NCI-H146 treated with DMSO at 0.1 percent for 48 hours (cell line): ENCODE data around the gene ITIH3.

Experiments used
- DNase-seq: peaks from one replicate; lab custom pipeline; 2025; ENCODE audit not compliant: unreplicated experiment; lab: John Stamatoyannopoulos, UW

ITIH3 gene

GRCh38 chr3:52822363-52822762, 27.8 kb downstream of the ITIH3 start:
- no peak for DNase-seq

- no peak for DNase-seq
Observed at GRCh38 chr3:52824037-52824436, 29.4 kb downstream of the ITIH3 start.

DNA sequence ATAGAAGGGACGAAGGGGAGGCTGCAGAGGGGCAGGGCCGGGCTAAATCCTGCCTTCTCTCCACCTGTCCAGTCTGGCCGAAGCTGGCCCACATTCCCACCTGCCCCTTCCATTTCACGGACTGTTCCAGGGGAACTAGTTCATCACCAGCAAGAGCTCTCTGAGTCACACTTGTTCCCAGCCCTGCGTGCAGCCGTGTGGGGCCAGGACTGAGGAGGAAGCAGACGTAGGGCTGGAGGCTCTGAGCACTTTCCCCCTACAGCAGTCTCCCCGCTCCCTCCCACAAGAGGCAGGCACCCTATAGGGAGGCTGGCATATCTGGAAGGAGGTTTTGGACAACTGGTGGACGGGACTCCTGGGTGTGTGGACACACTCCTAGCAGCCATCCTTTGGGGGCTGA, 32.8 kb downstream of the ITIH3 start:
- no peak for DNase-seq

DNA sequence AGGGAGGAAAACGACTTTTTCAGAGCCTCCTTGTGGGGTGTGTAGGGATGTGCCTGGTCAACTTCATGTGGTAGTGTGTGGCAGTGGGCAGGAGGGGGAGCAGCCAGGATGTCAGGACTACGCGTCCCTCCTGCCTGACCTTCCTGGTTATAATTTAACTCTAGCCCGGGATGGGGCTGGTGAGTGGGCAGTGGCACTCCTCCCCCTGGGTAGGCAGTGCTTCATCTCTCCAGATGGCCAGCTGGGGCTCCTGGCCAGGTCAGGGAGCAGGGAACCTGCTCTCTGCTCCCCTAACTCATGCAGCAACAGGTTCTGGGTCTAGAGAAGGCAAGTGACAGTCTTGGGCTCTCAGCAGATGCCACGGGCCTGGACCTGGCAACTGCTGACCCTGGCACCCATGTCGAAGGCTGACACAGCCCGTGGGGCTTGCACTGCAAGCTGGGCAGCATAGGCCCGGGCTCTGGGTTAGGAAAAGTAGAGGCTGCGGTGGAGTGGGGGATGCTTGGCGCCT, 33.3 kb downstream of the ITIH3 start:
- DNase-seq = no peak

GRCh38 chr3:52829482-52829881, 34.9 kb downstream of the ITIH3 start:
- no peak for DNase-seq

DNA sequence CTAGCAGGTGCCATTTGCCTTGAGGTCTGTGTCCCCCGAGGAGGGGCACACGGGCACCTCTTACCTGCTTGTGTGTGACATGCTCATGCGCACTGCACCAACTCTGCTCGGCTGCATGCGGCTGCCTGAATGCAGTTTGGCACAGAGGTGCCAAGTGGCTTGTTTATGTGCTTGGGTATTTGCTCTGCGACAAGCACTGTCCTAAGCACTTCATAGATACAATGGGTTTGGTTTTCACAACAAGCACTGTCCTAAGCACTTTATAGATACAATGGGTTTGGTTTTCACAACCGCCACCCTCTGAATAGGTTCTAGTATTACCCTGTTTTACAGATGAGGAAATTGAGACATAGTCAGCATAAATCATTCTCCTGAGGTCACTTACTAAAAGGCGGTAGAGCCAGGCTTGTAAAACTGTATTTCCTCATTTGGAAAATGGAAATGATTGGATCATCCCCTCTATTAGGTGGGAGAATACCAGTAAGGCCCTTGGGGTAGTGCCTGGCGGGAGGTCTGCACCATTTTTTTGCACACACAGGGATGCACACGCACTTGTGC, 35.4 kb downstream of the ITIH3 start:
- DNase-seq = no peak

GRCh38 chr3:52830535-52831258, 36.1 kb downstream of the ITIH3 start, which contains the start of gene ITIH4:
Gene ITIH4, minus strand, starts transcription at chr3:52830672. Its CDS starts 30 bp downstream, at chr3:52830642.
- DNase-seq = no peak

DNA sequence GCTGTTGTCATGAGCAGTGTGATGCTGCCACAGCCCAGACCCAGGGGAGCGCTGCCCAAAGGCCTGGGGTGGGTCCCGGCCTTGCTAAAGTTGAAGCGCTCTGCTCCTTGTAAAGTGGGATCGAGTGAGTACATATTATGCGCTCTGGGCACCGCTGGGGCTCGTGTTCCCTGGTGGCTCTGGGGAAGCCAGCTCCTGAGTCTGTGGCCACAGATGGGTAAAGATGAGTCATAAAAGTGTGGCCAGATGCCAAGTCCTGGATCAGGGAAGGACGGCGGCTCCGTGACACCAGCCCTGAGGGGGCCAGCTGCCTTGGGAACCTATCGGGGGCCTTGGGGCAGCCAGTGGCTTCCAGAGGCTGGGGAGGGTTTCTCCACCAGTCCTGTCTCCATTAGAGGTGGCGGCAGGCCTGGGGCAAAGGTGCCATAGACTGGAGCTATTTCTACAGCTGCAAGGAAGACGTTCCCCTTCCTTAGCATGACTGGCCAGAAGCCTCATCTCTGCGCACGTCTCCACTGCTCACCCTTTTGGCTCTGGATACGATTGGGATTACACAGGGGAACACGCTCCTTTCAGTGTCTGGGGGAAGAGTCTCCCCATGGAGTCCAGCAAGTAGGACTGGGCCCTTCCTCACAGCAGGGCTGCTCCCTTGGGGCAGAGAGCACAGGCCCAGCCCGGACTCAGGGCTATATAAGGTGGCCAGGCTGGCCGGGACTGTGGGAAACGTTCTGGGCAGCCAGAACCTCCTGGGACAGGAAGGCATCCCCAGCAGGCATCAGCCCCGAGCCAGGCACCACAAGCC, 37.1 kb downstream of the ITIH3 start:
- no peak for DNase-seq

DNA sequence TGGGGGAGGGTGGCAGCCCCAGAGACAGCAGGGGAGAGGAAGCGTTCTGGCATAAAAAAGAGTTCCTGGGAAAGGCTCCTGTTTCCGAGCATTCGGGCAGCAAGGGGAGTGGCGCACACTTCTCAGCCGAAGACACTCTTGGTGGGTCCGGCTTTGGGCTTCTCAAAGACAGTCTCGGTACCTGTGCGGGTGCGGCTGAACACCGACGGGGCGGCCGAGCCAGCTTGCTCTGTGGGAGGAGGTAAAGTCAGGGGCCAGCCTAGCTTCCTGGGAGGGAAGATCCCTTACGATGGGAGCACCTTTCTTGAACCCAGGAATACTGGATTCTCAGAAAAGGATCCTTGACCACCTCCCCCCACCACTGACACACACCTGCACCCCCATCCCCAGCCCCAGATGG, 38.6 kb downstream of the ITIH3 start:
- no peak for DNase-seq

DNA sequence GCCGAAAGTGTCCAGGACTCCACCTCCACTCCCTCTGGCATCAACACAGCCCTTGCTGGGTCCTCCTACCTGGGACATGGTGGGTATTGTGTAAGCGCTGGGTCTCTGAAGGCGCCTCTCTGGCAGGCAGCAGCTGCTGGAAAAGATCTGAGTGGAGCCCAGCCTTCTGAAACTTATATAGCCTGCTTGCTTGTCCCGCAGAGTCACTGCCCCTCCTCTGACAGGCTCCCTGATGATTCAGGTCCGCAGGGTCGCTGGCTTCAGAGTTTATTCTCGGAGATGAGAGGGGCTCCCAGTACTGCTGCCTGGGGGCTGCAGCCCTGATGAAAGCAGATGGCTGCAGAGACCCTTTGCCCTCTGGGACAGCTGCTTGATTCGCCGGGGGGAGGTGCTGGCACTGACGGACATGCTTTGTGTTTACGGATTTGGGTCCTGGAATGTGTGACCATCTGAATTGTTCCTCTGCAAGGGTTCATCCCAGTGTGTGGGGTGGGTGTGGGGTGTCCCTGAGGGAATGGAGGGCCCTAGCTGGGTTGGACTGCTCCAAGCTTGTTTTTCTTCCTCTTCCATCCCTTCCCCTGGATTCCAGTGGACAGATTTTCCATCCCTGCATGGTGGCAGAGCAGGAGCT, 40.4 kb downstream of the ITIH3 start, which contains the start of gene MUSTN1:
MUSTN1 (minus strand) TSS at position 149 of the 631 bp plus-strand sequence; CDS start at position 78, 71 bp downstream.
- no peak for DNase-seq

DNA sequence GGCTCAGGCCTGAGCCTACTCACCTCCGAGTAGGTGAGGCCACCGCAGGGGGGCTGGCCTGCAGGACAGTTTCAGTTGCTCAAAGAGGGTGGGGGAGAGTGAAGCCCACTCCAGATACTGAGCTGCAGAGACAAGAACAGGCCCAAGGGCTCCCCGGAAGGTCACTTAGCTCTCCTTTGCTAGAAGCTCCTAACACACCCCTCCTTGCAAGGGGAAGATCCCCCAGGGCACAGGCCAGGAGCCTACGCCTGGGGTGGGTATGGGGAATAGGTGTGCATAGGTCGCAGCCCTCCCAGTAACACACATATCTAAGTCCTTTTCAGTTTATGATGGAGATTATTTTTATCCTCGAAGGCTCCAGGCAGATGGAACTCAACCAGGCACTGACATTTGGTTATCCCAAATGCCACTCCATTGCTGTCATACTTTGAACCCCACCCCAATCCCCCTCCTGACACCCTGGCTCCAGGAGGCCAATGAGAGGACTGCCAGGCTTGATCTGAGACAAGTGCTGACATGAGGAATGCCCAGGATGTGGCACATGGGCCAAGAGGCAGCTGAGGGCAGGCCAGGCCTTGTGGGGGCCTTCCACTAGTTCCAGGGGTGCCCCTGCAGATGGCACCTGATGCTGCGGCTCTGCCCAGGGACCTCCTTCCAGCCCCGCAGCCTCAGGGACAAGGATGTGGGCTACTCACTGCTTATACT, 41.3 kb downstream of the ITIH3 start:
- no peak for DNase-seq

- DNase-seq = no peak
Observed at GRCh38 chr3:52836471-52836845, 41.9 kb downstream of the ITIH3 start.

GRCh38 chr3:52836986-52837385, 42.4 kb downstream of the ITIH3 start:
- DNase-seq = no peak

- no peak for DNase-seq
Observed at GRCh38 chr3:52838561-52839267, 44.1 kb downstream of the ITIH3 start.

DNA sequence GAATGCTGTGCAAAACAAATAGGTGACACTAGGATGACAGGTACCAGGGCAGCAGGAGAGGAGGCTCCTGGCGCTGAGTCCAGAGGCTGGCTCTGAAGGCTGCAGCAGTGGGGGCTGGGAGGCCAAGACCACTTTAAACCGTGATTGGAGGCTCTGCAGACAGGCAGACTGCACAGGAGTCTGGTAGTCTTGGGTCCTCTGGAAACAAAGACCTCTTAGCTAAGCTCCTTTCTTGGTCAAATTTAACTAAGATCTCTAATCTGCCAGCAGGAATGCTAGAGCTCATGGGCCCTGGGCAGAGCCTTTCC, 44.6 kb downstream of the ITIH3 start:
- DNase-seq = no peak

DNA sequence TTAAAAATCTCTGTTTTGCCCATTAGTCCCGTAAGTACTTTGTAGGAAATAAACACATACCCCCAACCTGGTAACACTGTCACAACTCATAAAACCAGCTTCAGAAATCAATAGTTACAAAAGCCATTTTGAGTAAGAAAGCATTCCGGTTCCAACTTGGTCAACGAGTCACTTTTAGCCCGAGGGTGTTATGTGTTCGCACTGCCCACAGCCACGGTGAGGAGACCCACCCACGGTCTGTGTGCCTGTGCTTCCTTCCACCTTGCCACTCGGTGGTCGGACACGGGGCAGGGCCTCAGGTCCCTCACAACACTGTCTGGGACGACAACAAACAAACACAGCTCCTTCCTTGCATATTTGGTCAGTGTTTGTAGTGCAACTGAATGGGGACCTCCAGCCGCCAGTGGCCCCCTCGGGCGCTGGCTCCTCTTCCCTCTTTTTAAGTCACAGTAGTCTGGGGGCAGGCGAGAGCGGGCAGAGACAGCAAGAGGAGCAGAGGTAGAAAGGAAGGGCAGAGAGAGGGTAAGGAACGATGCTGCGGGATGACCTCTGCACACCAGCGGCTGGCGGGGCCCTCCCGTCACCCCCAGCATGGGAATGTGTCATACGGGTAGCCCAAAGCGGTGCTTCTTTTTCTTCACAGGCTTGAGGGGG, 45.4 kb downstream of the ITIH3 start:
- DNase-seq = no peak

GRCh38 chr3:52841211-52841980, 46.8 kb downstream of the ITIH3 start:
- no peak for DNase-seq

GRCh38 chr3:52841981-52842340, 47.4 kb downstream of the ITIH3 start:
- DNase-seq = no peak

- no peak for DNase-seq
Observed at GRCh38 chr3:52842424-52842823, 47.8 kb downstream of the ITIH3 start.
